ENCODE results near the gene DIPK2A. TPM values are rescaled to one million over a fixed set of nuclear protein-coding genes. Genes with fewer than 3 reads are reported as not detected.

The DIPK2A gene
- total and polyA plus RNA-seq, 2 of the 13 experiments (the other 11 are each of a cell fraction or from before 2014, with no cell fraction given): 5.8 to 8.0 TPM

DNA sequence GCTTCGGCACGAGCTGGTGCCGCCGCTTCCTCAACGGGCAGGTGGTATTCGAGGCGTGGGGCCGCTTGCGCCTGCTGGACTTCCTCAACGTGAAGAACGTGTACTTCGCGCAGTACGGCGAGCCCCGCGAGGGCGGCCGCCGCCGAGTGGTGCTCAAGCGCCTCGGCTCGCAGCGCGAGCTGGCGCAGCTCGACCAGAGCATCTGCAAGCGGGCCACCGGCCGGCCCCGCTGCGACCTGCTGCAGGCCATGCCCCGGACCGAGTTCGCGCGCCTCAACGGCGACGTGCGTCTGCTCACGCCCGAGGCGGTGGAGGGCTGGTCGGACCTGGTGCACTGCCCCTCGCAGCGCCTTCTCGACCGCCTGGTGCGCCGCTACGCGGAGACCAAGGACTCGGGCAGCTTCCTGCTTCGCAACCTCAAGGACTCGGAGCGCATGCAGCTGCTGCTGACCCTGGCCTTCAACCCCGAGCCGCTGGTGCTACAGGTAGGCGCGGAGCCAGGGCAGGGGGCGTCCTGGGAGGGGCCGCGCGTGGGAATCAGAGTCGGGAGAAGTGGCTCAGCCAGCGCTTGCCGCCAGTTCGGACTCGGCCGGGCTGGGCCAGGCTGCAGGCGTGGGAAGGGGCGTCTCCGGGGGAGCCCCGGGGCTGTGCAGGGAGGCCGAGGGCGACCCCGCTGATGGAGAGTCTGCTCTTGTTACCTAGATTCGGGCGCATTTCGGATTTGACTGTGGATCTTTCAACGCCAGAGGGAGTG lies 1.1 kb downstream of the DIPK2A start (continued):
- TF ChIP-seq, protein P1, sequence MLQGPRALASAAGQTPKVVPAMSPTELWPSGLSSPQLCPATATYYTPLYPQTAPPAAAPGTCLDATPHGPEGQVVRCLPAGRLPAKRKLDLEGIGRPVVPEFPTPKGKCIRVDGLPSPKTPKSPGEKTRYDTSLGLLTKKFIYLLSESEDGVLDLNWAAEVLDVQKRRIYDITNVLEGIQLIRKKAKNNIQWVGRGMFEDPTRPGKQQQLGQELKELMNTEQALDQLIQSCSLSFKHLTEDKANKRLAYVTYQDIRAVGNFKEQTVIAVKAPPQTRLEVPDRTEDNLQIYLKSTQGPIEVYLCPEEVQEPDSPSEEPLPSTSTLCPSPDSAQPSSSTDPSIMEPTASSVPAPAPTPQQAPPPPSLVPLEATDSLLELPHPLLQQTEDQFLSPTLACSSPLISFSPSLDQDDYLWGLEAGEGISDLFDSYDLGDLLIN (CRISPR knock-in tag; IDR thresholded peaks at IDR 0.05; ENCODE audit: borderline replicate concordance): no peak
- TF ChIP-seq ZNF234 (CRISPR knock-in tag; conservative IDR thresholded peaks at IDR 0.05): 0 out of 2 replicates have a peak, but pooled peaks have one; percentile 10
- 0 out of 2 replicates have a peak, but pooled peaks have one; percentile 23 for TF ChIP-seq SPEN (CRISPR knock-in tag; IDR thresholded peaks at IDR 0.05; ENCODE audit: low read depth)
- peak; percentile 35; the same call in 1 of the 2 replicates for TF ChIP-seq TMF1 (CRISPR knock-in tag; IDR thresholded peaks at IDR 0.05; ENCODE audit: low read depth)
- no peak for TF ChIP-seq NR2F6 (IDR thresholded peaks at IDR 0.05)
- 0 out of 2 replicates have a peak, but pooled peaks have one; percentile 23 for TF ChIP-seq NR2F6 (CRISPR knock-in tag; IDR thresholded peaks at IDR 0.05)
- peak; percentile 37; the same call in 1 of the 2 replicates for TF ChIP-seq NFKB2 (CRISPR knock-in tag; IDR thresholded peaks at IDR 0.05; ENCODE audit: borderline replicate concordance)
- TF ChIP-seq ZNF484 (CRISPR knock-in tag; IDR thresholded peaks at IDR 0.05; ENCODE audit: borderline replicate concordance, low read depth): no peak
- no peak for TF ChIP-seq RAD21 (CRISPR knock-in tag; IDR thresholded peaks at IDR 0.05)
- TF ChIP-seq ZNF24 (IDR thresholded peaks at IDR 0.05): no peak
- no peak for TF ChIP-seq ZNF781 (CRISPR knock-in tag; IDR thresholded peaks at IDR 0.05; ENCODE audit: borderline replicate concordance, not compliant biosample characterization)
- TF ChIP-seq DPF2 (CRISPR knock-in tag; IDR thresholded peaks at IDR 0.05; ENCODE audit: borderline replicate concordance, low read depth): no peak
- no peak for TF ChIP-seq EHMT2 (IDR thresholded peaks at IDR 0.05; ENCODE audit: borderline replicate concordance, low read depth, low read length)
- no peak for TF ChIP-seq TCF7 (IDR thresholded peaks at IDR 0.05; ENCODE audit: low read depth)
- no peak for TF ChIP-seq ZNF577 (CRISPR knock-in tag; IDR thresholded peaks at IDR 0.05; ENCODE audit: borderline replicate concordance, low read depth)
- TF ChIP-seq TAF1 (CRISPR knock-in tag; IDR thresholded peaks at IDR 0.05): peak; percentile 47
- no peak for TF ChIP-seq LCORL (IDR thresholded peaks at IDR 0.05)
- no peak for TF ChIP-seq LCORL (CRISPR knock-in tag; IDR thresholded peaks at IDR 0.05)
- no peak for TF ChIP-seq ZNF543 (CRISPR knock-in tag; IDR thresholded peaks at IDR 0.05)
- no peak for TF ChIP-seq ZKSCAN8 (CRISPR knock-in tag; IDR thresholded peaks at IDR 0.05; ENCODE audit: borderline replicate concordance)
- no peak for TF ChIP-seq NONO (IDR thresholded peaks at IDR 0.05)
- 0 out of 2 replicates have a peak, but pooled peaks have one; percentile 32 for TF ChIP-seq NONO (CRISPR knock-in tag; conservative IDR thresholded peaks at IDR 0.05)
- peak; percentile 49; the same call in 1 of the 2 replicates for TF ChIP-seq SALL2 (CRISPR knock-in tag; IDR thresholded peaks at IDR 0.05)
- TF ChIP-seq, protein P2, sequence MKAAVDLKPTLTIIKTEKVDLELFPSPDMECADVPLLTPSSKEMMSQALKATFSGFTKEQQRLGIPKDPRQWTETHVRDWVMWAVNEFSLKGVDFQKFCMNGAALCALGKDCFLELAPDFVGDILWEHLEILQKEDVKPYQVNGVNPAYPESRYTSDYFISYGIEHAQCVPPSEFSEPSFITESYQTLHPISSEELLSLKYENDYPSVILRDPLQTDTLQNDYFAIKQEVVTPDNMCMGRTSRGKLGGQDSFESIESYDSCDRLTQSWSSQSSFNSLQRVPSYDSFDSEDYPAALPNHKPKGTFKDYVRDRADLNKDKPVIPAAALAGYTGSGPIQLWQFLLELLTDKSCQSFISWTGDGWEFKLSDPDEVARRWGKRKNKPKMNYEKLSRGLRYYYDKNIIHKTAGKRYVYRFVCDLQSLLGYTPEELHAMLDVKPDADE (CRISPR knock-in tag; IDR thresholded peaks at IDR 0.05): no peak
- TF ChIP-seq SALL1 (CRISPR knock-in tag; IDR thresholded peaks at IDR 0.05): peak; percentile 36; the same call in 1 of the 2 replicates
- TF ChIP-seq ZNF780A (CRISPR knock-in tag; IDR thresholded peaks at IDR 0.05): no peak
- no peak for TF ChIP-seq DNMT1 (CRISPR knock-in tag; IDR thresholded peaks at IDR 0.05)
- peak; percentile 45; the same call in 1 of the 2 replicates for TF ChIP-seq ZNF724P (CRISPR knock-in tag; IDR thresholded peaks at IDR 0.05; ENCODE audit: borderline replicate concordance)
- TF ChIP-seq ZNF598 (CRISPR knock-in tag; IDR thresholded peaks at IDR 0.05; ENCODE audit: borderline replicate concordance): no peak
- no peak for TF ChIP-seq CENPT (CRISPR knock-in tag; IDR thresholded peaks at IDR 0.05; ENCODE audit: low read depth)
- no peak for TF ChIP-seq PTBP1 (IDR thresholded peaks at IDR 0.05; ENCODE audit: low read depth, low read length, poor library complexity, severe bottlenecking)

Data from HepG2 (cell line).